ENCODE data around the gene LY6G5C. TPM values are rescaled to one million over a fixed set of nuclear protein-coding genes. Genes with fewer than 3 reads are reported as not detected.

Gene LY6G5C
- total RNA-seq, 3 donors from 2014 or later: 1.7 to 4.2 (median 2.1) TPM

- Histone ChIP-seq H3K4me1 (ENCODE audit: low read depth) (no peaks in the 10 kb centered on the region), H3K9me3 (no peaks in the 10 kb centered on the region), H3K4me3 (no peak overlapping the region), H3K36me3 (ENCODE audit: low read depth) (peaks cover 13% of the 10 kb centered on the region)
- DNase-seq (no peak), ATAC-seq (no peak)
- intact Hi-C loops (cut with DNase I, micrococcal nuclease): loop anchor here in 1 of 2 donors (10.0 kb wide), 1 partner anchor 177 kb away; the partner anchor contains the start of gene NEU1
- TF ChIP-seq CTCF (IDR thresholded peaks at IDR 0.05): no peak
Observed at GRCh38 chr6:31687321-31687720, 6.5 kb upstream of the LY6G5C start.

GRCh38 chr6:31686483-31686882, 5.6 kb upstream of the LY6G5C start:
- peaks cover 9% of the 10 kb centered on the region for H3K36me3 ChIP-seq (ENCODE audit: low read depth)
- ATAC-seq (no peak), DNase-seq (no peak)
- no peak for TF ChIP-seq CTCF (IDR thresholded peaks at IDR 0.05)
- H3K4me1 ChIP-seq (ENCODE audit: low read depth): peaks cover 3% of the 10 kb centered on the region
- H3K9me3 ChIP-seq: no peaks in the 10 kb centered on the region
- intact Hi-C loops (cut with DNase I, micrococcal nuclease): loop anchor here in 1 of 2 donors (10.0 kb wide), 1 partner anchor 178 kb away; the partner anchor contains the start of gene NEU1
- H3K4me3 ChIP-seq: no peak overlapping the region

GRCh38 chr6:31683591-31683990, 2.7 kb upstream of the LY6G5C start:
- Histone ChIP-seq H3K9me3 (no peaks in the 10 kb centered on the region), H3K4me3 (no peak overlapping the region), H3K36me3 (ENCODE audit: low read depth) (peaks cover 9% of the 10 kb centered on the region), H3K4me1 (ENCODE audit: low read depth) (peaks cover 14% of the 10 kb centered on the region)
- intact Hi-C loops (cut with DNase I, micrococcal nuclease): loop anchor here in 1 of 2 donors (10.0 kb wide), 1 partner anchor 181 kb away; the partner anchor contains the start of gene NEU1
- DNase-seq (no peak), ATAC-seq (no peak)
- TF ChIP-seq CTCF (IDR thresholded peaks at IDR 0.05): no peak

GRCh38 chr6:31681135-31681671, 336 bp upstream of the LY6G5C start:
- Histone ChIP-seq H3K4me1 (ENCODE audit: low read depth) (peaks cover 14% of the 10 kb centered on the region), H3K36me3 (ENCODE audit: low read depth) (no peaks in the 10 kb centered on the region), H3K4me3 (no peak overlapping the region), H3K9me3 (no peaks in the 10 kb centered on the region)
- TF ChIP-seq CTCF (IDR thresholded peaks at IDR 0.05): no peak
- intact Hi-C loops (cut with DNase I, micrococcal nuclease): loop anchor here in 1 of 2 donors (10.0 kb wide), 1 partner anchor 184 kb away; the partner anchor contains the start of gene NEU1
- DNase-seq: peak; percentile 56 to 73 (median 73)
- ATAC-seq: peak; percentile 60

GRCh38 chr6:31677955-31678354, 2.9 kb downstream of the LY6G5C start:
- H3K4me1 ChIP-seq (ENCODE audit: low read depth): peaks cover 14% of the 10 kb centered on the region
- intact Hi-C loops (cut with DNase I, micrococcal nuclease): no loop called here
- no peaks in the 10 kb centered on the region for H3K36me3 ChIP-seq (ENCODE audit: low read depth)
- TF ChIP-seq CTCF (IDR thresholded peaks at IDR 0.05): no peak
- H3K9me3 ChIP-seq: no peaks in the 10 kb centered on the region
- ATAC-seq: no peak
- DNase-seq: no peak
- H3K4me3 ChIP-seq: no peak overlapping the region
